GM12865 (cell line): ENCODE results near the gene ASB10.

Experiments
- DNase-seq: peaks from one replicate; pipeline ENCODE4 v3.0.0; 2010; ENCODE audit warnings: low read depth
- H3K4me3 ChIP-seq: 2 replicates; pipeline ENCODE4 v1.5.1; 2011; ENCODE audit warnings: mild to moderate bottlenecking, low read depth, low read length, control low read depth
- CTCF ChIP-seq: IDR thresholded peaks from 2 replicates; pipeline ENCODE4 v1.5.1; 2011; ENCODE audit warnings: low read length, control low read depth, low read depth, inconsistent platforms; ENCODE audit not compliant: insufficient read depth; ENCODE audit errors: missing control alignments

ASB10 gene

DNA sequence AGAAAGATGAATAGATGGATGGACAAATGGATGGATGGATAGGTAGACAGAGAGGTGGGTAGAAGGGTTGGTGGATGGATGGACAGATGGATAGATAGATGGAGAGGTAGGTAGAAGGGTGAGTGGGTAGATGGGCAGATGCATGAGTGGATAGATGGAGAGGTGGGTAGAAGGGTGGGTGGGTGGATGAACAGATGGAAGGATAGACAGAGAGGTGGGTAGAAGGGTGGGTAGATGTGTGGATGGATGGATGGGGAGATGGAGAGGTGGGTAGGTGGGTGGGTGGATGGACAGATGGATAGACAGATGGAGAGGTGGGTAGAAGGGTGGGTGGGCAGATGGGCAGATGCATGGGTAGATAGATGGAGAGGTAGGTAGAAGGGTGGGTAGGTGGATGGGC is 10.9 kb upstream of the ASB10 start:
- DNase-seq: no peak
- no peak for TF ChIP-seq CTCF
- no peak overlapping the region for H3K4me3 ChIP-seq

- TF ChIP-seq CTCF: no peak
- DNase-seq: no peak
- no peak overlapping the region for H3K4me3 ChIP-seq
Observed at GRCh38 chr7:151195616-151196450, 8.8 kb upstream of the ASB10 start.

GRCh38 chr7:151194188-151194587 is 7.1 kb upstream of the ASB10 start:
- no peak for DNase-seq
- TF ChIP-seq CTCF: no peak

DNA sequence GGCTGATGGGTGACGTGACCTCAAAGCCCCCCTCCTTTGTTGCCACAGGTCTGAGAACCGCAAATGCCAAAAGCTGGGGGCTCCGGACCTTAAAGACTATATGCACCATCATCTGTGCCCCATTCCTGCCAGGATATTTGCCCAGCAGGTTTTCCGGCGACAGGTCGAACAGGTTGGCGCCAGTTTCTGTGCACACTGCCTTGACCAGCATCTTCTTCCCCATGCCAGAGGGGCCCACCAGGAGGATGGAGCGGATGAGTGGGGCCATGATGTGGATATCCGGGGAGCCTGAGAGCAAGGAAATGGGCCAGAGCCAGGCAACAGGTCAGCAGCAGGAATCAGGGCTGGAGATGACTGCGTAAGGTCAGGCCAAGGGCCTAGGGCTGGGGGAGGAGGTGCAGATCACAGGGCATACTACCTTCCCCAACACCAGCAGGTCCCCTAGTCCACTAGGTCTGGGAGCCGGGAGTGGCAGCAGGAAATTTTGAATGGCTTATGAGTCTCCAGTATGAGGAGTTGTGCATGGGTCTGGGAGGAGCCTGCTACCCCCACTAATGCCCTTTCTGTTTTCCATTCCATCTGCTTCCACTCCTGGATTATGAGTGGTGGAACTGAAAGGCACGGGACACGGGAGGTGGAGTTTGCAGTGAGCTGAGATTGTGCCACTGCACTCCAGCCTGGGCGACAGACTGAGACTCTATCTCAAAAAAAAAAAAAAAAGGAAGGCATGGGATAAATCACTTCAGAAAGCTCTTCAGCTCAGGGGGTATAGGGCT is 6.3 kb upstream of the ASB10 start:
- TF ChIP-seq CTCF: no peak
- no peak overlapping the region for H3K4me3 ChIP-seq
- DNase-seq: no peak

More at GRCh38 chr7:151194188-151194587, 7.1 kb upstream of the ASB10 start:
- no peak overlapping the region for H3K4me3 ChIP-seq

DNA sequence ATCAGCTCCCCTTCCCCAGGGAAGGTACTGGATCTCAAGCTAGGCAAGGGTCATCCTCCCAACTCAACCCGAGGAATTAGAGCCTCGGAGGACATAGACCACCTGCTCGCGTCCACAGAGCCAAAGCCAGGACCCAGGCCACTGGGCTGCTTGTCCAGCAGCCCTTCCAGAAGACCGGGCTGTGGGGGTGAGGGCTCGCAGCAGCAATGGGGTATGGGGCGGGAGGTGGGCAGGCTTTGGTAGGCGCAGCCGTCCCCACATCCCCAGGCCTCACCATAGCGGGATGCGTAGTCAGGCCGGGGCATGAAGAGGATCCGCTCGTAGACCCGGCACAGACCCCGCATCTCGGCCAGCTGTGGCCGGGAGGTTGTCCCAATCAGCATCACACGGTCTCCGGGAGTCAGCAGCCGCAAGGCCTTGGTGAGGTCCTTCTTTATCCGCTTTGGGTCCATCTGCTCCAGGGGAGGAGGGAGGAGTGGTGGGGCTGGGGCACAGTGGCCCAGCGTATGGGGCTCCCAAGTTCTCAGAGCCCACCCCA is 5.0 kb upstream of the ASB10 start:
- no peak for DNase-seq
- TF ChIP-seq CTCF: no peak

DNA sequence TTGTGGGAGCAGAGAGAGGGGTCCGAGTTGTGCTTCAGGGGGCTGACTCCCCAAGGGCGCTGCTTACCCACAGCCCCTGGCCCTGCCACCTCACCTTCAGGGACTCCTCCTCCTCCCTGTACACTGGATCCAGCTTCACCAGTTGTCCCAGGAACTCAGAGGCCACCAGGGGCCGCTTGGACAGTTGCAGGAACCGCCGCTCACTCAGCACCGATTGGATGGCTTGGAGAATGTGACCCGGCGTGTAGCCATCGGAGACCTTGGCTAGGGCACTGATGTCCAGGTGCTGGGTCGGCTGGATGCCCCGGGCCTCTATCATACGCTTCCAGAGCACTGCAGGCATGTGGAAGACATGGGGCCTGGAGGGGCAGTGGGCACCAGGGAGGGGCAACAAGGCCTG is 4.5 kb upstream of the ASB10 start:
- DNase-seq: no peak
- no peak for TF ChIP-seq CTCF
- no peak overlapping the region for H3K4me3 ChIP-seq

More for the DNA sequence above, 5.0 kb upstream of the ASB10 start:
- H3K4me3 ChIP-seq: no peak overlapping the region
